ENCODE results near the gene KBTBD13.
"Not testable (repeated sequence)": the region's sequence is repeated elsewhere in the genome, so short reads cannot be mapped to it uniquely, and the experiment has no call there.

Gene KBTBD13

DNA sequence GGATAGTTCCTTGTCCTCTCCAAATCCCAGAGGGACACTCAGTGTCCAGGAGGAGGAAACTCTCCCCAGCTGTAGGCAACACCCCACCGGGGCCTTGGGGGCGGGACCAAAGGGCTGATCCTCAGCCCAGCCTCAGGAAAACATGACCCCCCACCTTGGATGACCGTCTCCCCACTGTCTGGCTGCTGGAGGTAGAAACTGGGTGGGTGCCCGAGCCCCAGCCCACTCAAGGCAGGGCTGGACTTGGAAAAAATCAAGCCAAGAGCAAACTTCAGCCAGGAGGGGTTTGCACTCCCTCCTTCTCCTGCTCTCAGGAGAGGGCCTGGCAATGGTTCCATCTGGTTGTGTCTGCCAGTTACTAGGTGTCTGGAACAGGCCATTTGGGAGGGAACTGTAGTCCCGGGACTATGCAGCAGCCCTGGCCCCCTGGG lies 5.2 kb upstream of the KBTBD13 start:
- DNase-seq, result no peak

DNA sequence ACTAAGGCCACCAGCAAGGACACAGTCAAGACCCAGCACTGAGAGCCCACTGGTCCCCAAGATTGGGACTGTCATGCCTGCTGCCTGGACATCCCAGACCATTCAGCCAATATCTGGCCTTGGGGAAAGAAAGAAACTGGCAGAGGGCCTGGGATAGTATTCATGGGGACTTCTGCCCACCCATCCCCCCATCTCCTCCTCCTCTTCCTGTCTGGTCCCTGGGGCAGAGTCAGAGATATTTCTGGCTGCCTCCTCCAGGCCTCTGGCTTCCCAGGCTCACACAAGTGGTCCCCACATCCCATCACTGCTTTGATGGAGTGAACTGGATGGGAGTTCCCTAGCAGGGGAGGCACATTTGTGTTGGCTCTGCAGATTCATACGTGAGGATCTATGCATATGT lies 4.5 kb upstream of the KBTBD13 start:
- DNase-seq, result no peak

DNA sequence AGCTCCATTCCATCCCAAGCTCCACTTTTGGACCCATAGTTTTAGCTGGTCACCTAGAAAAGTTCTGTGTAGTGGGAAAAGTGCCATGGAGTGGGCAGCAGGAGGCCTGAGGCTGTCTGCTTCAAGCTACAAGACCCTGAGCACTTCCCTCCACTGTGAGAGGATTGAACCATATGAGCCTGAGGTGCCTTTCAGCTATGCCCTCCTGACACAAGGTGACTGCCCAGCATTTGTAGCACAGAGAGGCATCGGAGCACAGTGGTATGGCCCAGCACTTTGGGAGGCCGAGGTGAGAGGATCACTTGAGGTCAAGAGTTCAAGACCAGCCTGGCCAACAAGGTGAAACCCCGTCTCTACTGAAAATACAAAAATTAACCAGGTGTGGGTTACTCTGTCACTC lies 3.9 kb upstream of the KBTBD13 start:
- DNase-seq, result no peak

DNA sequence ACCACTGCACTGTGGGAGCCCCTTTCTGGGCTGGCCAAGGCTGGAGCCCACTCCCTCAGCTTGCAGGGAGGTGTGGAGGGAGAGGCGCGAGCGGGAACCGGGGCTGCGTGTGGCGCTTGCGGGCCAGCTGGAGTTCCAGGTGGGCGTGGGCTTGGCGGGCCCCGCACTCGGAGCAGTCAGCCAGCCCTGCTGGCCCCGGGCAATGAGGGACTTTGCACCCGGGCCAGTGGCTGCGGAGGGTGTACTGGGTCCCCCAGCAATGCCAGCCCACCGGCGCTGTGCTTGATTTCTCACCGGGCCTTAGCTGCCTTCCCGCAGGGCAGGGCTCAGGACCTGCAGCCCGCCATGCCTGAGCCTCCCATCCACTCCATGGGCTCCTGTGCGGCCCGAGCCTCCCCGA lies 1.6 kb upstream of the KBTBD13 start:
- DNase-seq, result not testable (repeated sequence)

DNA sequence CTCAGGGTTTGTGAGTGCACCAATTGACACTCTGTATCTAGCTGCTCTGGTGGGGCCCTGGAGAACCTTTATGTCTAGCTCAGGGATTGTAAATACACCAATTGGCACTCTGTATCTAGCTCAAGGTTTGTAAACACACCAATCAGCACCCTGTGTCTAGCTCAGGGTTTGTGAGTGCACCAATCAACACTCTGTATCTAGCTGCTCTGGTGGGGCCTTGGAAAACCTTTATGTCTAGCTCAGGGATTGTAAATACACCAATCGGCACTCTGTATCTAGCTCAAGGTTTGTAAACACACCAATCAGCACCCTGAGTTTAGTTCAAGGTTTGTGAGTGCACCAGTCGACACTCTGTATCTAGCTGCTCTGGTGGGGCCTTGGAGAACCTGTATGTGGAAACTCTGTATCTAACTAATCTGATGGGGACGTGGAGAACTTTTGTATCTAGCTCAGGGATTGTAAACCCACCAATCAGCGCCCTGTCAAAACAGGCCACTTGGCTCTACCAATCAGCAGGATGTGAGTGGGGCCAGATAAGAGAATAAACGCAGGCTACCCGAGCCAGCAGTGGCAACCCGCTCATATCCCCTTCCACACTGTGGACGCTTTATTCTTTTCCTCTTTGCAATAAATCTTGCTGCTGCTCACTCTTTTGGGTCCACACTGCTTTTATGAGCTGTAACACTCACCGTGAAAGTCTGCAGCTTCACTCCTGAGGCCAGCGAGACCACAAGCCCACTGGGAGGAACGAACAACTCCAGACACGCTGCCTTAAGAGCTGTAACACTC lies 745 bp upstream of the KBTBD13 start:
- DNase-seq, result not testable (repeated sequence)

DNA sequence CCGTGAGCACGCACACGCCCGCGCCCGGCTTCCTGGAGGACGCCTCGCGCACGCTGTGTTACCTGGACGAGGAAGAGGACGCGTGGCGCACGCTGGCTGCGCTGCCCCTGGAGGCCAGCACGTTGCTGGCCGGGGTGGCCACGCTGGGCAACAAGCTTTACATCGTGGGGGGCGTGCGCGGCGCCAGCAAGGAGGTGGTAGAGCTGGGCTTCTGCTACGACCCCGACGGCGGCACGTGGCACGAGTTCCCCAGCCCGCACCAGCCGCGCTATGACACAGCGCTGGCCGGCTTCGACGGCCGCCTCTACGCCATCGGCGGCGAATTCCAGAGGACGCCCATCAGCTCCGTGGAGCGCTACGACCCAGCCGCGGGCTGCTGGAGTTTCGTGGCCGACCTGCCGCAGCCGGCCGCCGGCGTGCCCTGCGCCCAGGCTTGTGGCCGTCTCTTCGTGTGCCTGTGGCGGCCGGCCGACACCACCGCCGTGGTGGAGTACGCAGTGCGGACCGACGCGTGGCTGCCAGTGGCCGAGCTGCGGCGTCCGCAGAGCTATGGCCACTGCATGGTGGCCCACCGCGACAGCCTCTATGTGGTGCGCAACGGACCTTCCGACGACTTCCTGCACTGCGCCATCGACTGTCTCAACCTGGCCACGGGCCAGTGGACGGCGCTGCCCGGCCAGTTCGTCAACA lies 890 bp downstream of the KBTBD13 start:
- no peak for DNase-seq

DNA sequence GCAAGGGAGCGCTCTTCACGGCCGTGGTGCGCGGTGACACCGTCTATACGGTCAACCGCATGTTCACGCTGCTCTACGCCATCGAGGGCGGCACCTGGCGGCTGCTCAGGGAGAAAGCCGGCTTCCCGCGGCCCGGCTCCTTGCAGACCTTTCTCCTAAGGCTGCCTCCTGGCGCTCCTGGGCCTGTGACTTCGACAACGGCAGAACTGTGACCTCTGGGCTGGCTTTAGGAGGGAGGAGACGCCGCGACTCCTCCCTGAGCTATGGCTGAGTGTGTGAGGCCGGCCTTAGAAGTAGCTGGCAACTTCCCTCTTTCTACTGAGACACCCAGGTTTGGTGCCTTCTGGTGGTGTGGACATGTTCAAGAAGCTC lies 1.4 kb downstream of the KBTBD13 start:
- DNase-seq, result no peak

DNA sequence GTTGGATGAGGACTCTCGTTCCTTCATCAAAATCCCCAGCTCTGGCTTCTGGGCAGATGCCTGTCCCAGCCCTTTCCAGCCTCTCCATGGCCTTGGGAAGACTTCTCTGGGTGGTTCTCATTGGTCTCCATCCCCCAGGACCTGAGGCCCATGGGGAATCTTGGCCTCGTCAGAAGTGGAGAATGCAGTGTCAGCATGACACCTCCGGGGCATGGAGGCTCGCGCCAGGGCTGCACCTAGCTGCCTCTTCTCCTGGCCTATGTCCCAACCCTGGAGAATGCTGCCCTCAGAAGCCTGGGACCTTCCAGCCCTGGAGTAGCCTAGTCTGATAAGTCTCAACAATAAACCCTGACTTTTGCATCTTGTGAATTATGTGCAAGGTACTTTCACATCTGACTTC lies 3.0 kb downstream of the KBTBD13 start:
- no peak for DNase-seq

DNA sequence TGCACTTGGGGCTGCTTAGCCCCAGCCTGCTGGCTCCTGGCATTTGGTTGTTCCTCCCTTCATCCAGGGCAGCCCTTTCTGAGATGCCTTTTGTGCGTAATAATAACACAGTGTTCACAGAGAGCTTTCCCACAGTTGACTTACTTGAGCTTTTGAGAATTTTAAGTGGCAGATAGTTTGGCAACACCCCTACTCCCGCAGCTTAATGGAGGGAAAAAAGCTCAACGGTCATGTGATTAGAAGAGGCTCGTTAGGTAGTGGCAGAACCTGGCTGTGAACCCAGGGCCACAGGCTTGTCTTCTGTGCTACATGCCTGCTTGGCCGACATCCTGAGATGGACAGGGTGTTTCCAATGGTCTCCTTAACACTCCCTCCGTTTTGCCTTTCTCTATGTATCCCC lies 4.7 kb downstream of the KBTBD13 start:
- no peak for DNase-seq

DNA sequence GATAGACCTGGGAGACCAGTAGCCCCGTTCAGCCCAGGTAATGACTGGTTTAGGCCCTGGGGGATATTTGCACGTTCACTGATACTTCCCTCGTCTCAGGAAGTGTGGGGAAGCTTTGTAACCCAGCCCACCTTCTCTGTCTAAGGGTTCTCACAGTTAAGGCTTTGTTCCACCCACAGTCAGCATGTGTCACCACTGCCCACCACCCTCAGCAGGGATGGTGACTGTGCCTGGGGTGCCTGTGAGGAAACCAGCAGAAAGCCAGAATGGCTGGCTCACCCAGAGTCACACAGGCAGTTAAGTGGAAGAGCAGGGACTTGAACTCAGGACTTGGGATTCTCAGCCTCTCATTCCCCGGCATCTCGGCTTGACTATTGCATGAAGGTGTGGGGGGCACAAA lies 5.2 kb downstream of the KBTBD13 start:
- DNase-seq, result no peak

DNA sequence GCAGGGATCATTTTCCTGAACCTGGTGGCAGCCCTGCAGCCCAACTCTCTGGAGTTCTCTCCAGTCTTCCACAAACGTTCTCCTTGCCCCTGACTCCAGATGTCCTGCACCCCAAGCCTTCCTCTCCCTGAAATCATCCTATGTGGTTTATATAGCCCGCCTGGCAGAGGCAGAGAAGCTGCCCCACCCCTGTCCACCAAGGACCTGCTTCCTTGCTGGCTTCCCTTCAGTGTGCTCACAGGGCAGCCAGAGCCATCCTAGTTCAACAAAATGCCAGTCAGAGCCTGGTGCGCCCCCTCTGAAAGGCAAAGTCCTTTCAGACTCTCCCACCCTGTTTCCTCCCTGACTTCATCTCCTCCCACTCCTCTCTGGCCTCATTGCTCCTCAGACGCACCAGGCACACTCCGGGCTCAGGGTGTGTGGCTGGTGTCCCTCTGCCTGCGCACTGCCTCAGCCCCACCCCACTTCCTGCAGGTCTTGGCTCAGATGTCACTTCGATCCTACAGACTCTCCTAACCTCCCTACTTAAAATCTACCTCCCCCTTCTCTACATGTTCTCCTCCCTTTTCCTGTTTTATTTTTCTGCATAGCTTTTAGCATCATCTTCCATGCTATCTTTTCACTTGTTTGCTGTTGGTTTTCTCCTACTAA lies 5.9 kb downstream of the KBTBD13 start:
- DNase-seq, result peak in 2 of 3 experiments; percentile 6 to 27

DNA sequence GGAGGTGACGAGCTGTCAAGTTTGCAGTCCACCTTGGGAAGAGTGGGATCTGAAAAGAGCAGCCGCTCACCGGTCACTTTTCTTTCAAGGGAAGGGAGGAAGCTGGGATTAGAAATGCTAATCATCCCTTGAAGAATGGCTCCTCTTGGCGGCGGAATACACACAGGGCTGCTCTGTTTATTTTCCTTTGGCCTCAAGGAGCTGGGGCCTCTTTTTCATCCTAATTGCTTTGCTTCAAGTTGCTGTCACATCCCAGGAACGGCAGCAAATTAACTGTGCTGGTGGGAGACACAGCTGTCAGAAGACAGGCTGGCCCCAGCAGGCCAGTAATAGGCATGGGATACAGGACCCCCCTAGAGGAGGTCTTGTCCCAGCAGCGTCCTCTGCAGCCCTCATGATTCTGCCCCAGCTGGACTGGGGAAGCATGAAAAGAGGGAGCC lies 6.7 kb downstream of the KBTBD13 start:
- peak in 2 of 3 experiments; percentile 25 to 74 for DNase-seq

DNA sequence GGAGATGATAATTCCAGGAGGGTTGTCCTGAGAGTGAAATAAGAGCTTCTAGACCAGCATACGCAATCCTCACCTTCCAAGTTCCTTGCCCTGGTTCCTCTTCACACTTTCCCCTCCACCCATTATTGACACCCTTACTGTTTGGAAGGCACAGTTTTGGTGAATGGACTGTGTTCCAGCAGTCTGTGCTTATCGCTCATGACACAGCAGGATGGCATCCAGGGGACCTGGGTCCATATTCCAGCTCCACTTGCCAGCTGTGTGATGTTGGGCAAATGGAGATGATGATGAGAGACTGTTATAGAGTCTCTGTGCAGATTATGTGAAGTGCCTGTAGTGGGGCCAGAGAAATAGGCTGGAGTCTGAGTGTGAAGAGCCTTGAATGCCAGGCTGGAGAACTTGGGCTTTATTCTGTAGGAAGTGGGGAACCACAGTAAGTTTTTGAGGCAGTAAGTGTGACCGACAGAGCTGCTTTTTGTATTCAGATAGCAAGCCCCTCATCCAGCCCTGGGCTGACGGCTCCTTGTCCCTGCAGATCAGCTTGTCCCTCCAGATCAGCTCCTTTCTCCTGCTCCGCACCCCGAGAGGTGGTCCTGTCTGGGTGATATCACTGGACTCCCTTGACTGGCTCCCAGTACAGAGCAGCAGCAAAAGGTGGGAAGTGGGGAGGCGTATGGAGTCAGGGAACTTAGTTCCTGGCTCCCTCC lies 8.1 kb downstream of the KBTBD13 start:
- DNase-seq, result no peak

DNA sequence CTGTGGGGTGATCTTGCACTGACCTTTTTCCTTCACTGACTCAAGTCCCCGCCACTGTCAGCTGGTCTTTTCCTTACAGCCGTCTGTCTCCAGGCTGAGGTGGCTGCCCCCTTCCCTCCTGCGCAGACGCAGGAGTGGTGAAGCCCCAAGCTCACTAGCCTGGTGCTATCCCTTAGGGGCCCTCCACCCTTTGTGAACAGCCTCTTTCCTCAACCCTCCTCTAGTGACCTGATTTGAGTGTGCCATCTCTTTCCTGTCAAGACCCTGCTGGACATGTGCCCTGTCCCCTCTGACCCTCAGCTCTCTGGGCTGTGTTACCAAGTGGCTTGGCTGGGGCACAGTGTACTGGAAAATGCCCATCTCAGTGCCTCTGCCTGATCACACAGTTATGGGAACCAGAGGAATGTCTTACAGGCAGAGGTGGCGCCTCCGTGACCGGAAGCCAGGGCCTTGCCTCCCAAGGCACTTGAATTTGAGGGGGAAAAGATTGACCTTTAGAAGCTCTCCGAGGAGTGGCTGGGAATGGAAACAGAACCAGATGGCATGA lies 8.7 kb downstream of the KBTBD13 start:
- no peak for DNase-seq

DNA sequence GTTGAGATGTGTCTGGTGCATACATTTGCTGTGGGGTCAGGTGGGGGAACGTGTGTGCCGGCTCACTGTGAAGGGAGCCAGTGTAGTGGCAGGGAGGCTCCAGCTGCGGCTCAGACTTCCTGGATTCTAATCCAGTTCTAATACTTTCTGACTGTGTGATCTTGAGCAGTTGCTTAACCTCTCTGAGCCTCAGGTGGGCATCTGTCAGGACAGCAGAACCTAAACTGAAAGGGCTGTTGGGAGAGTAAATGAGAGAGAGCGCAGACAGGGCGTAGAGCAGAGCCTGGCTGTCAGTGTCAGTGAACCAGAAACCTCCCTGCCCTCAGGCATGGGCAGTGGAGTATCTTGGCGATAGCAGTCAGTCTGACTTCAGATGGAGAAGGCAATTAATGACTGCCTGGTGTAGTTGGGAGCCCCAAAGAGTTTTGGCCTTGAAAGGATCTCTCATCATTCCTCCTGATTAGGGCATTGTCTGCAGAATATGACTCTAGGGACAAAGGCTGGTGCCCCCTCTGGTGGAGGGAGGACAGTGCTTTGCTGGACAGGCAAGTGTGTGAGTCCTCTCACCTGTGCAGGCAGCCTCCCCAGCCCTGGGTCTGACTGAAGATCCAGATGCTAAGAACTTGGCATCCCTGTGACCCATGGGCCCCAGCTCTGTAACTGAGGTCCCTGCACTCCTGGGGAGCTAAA lies 9.6 kb downstream of the KBTBD13 start:
- peak in 2 of 3 experiments; percentile 22 to 50 for DNase-seq

DNA sequence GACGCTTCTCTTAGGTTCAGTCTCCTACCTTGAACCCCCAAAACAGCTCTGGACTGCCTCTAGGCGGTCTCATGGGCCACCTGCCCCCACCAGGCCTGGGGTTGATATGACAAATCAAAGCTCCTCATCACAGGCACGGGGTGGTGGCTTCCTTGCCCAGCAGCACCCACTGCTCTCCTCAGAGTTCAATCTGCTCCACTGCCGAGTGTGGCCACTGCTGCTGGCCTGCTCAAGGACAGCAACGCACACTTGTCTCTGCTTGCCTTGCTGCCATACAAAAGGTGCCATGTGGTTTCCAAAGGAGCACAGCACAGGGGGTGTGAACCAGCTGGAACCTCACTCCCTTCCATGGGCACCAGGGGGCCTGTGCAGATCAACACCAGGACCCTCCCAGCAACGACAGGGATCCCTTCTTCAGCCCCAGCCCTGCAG lies 10.2 kb downstream of the KBTBD13 start:
- no peak for DNase-seq

DNA sequence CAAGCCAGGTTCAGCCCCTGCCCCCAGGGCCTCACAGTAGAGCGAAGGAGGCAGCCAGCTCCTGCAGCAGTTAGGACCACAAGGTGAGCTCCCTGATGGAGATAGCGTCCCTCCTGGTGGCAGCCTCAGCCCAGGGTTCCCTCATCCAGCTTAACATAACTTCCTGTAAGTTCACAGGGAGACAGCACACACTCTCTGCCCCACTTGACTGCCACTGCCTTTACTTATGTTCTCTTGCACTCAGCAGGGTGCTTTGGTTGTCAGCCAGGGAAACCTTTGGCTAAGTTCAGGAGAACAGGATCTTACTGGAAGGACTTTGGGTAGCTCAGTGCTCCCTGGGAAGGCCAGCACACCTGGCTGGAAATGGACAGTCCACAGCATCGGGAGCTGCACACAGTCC lies 10.9 kb downstream of the KBTBD13 start:
- peak in 2 of 3 experiments; percentile 14 to 24 for DNase-seq

DNA sequence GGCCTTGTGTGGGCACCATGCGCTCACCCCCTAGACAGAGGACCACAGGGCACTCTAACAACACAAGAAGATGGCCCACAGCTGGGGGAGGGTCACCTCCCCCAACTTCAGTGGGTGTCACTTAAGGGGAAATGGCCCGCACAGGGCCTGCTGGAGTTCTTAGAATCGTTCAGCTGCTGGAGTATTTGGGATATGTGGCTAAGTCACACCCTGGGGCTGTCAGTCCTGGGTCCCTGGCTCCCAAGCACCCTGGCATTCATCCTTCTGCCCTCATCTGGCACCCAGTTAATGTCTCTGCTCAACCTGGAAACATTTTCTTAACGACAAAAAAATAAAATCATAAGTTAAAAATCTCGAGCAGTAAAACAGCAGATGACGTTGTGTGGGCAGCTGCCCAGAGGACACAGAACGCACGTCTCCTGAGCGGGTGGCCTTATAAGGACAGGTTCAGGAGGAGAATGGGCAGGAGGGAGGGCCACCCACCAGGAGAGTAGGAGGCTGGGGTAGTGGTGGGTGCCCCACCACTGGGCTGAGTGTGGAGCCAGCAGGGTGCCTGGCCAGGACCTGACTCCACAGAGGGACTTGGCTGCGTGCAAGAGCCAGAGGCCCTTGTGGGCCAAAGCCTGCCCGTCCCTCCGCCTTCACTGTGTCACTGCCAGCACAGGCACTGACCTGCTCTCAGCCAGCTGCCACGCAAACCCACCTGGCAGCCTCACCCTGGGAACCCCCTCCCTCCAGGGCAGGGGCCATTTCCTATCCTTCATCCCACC lies 11.5 kb downstream of the KBTBD13 start:
- no peak for DNase-seq

DNA sequence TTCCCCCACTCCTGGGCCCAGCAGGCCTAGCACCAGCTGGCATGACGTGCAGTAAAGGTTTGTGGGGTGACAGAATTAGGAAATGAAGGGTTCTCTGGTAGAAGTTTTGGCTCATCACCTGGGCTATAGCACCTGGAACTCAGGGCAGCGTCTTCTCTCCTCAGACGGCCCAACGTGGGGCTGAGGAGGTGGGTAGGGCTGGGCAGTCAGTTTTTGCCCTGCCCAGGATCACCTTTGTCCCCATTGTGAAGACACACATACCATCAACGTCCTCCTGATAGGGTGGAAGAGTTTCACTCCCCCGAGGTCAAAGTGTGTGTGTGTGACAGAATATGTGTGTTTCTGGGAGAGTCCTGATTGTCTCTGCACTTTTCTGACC lies 12.1 kb downstream of the KBTBD13 start:
- no peak for DNase-seq

DNA sequence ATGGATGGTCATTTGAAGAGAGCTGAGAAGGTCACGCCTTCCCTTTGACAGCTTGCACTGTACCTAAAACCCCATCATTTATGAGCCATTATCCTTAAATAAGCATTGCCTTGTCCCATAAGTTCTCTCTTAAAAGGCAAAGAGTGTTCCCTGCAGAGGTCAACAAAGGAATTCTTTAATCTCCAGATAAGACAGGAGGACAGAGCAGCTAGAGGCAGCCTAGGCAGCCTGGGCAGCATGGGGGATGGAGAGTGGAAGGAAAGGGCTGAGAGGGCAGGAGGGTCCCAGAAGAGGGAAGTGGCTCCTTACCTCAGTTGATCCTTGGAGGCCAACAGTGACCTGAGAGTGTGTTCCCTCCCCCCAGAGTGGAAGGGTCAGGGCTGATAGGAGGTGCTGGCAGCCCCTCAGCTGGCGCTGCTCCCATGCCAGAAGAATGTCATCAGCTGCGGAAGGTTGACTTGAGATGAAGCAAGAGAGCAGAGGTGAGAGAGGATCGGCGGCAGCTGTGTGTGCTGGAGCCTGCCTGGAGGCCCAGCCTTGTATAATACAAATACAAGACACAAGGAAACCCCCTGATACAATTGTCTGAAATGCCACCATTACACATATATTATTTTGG lies 12.8 kb downstream of the KBTBD13 start:
- DNase-seq, result no peak
